NCI-H1436 treated with DMSO at 0.1 percent for 48 hours (cell line): Measurements from ENCODE around the gene BDKRB2.
"Not testable (repeated sequence)": the region's sequence is repeated elsewhere in the genome, so short reads cannot be mapped to it uniquely, and the experiment has no call there.

Experiments
- DNase-seq: peaks from one replicate; lab custom pipeline; 2025; lab: John Stamatoyannopoulos, UW

BDKRB2 gene

GRCh38 chr14:96225213-96225612 lies 20.6 kb downstream of the BDKRB2 start:
- DNase-seq, result no peak

GRCh38 chr14:96225745-96226151 lies 21.1 kb downstream of the BDKRB2 start:
- no peak for DNase-seq

- no peak for DNase-seq
Measured at GRCh38 chr14:96227428-96227827, 22.8 kb downstream of the BDKRB2 start.

DNA sequence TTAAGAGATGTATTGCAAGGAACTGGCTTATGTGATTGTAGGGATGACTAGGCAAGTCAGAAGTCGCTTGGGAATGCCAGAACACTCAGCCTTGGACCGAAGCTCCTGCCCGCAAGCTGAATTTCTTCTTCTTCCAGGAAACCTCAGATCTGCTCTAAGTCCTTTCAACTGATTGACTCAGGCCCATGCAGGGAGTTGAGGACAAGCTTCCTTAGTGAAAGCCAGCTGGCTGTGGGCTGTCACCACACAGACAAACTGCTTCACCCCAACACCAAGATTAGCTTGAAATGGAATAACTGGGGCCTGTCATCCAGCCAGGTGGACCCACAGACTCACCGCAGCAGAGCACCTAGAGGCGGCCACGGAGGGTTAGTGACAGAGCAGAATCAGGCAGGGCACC lies 24.7 kb downstream of the BDKRB2 start:
- DNase-seq, result no peak

GRCh38 chr14:96231056-96231455 lies 26.4 kb downstream of the BDKRB2 start:
- DNase-seq, result no peak

DNA sequence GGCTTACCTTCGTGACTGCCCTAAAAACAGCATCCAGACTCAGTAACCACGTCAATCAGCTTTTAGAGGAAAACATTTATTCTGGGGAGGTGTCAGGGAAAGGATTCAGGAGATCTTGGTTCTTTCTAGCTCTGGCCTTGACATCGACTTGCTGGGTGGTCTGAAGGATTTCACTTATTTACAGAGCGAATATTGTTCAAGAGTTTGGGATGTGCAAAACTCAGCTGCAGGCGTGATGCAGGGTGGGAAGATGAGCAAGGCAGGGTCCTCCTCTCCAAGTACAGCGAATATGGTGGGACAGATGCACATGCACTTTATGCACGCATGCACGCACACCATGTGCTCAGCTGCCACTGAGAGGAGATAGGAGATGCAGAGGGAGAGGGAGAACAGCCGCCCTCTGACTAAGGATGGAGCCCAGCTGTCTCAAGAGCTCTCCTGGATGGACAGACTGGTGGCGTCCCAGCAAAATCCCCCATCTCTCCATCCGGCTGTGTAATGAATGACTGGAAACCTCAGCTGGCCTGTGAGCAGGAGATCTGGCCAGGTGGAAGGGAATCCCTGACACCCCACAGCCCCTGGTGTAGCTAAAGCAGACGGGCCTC lies 27.0 kb downstream of the BDKRB2 start:
- no peak for DNase-seq

DNA sequence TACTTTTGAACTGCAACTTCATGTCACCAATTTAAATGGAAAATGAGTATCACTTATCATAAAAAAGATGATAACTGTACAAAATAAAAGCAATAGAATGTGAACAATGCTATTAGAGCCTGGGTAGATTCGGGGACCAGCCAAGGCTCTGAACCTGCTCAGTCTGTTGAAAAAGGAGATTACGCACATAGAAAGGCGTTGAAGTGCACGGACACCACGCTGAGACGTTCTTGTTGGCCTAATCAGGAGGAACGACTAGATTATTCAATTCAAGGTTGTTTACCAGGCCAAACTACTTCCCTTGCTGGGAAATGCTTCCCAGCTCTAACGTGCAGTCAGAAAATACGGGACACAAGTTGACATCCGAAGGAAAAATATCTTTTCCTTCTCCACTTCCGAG lies 27.9 kb downstream of the BDKRB2 start:
- no peak for DNase-seq

- no peak for DNase-seq
Measured at GRCh38 chr14:96233661-96234060, 29.0 kb downstream of the BDKRB2 start.

- no peak for DNase-seq
Measured at GRCh38 chr14:96235426-96235825, 30.8 kb downstream of the BDKRB2 start.

- no peak for DNase-seq
Measured at GRCh38 chr14:96237641-96238040, 33.0 kb downstream of the BDKRB2 start.

DNA sequence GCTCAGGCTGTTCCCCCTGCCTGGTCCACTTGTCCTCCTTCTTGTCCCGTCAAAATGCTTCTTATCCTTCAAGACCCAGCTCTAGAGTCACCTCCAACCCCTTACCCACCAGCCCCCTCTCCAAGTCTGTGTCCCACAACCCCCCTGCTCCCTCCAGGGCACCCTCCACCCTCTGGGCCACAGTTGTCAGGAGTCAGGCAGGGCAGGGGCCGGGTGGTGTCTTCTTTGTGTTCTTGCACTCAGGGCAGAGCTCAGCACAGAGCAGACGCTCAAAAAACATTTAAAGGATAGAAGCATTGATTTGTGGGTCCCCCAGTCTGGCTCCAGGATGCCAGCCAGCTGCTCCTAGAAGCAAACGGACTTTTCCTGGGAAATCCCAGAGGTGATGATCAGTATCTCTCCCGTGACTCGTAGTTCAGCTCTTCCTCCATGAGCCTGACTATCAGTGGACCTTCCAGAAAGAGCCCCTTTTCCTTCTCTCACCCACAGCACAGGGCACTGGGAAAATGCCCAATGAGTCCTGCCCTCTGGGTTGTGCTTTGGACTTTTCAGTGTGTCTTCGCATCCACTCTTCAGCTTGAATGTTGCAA lies 34.1 kb downstream of the BDKRB2 start:
- no peak for DNase-seq

- DNase-seq, result no peak
Measured at GRCh38 chr14:96239711-96240141, 35.1 kb downstream of the BDKRB2 start.

GRCh38 chr14:96240641-96241040 lies 36.0 kb downstream of the BDKRB2 start:
- DNase-seq, result no peak

DNA sequence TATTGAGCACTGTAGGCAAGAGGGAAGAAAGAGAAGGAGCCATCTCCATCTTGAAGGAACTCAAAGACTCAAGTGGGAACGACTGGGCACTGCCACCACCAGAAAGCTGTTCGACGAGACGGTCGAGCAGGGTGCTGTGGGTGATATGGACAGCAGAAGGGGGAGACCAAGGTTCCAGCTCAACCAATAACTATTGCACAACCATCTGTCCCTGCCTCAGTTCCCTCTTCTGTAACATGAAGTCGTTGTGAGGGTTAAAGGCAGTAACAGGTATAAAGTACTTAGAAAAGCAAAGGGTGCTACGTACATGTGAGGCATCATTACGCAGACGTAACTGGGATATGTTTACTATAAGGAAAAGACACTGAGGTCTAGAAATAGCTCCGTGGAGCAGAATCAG lies 37.5 kb downstream of the BDKRB2 start:
- no peak for DNase-seq

GRCh38 chr14:96243785-96244184 lies 39.1 kb downstream of the BDKRB2 start:
- DNase-seq, result no peak

- DNase-seq, result not testable (repeated sequence)
Measured at GRCh38 chr14:96245074-96245473, 40.4 kb downstream of the BDKRB2 start.

- no peak for DNase-seq
Measured at GRCh38 chr14:96245710-96246538, 41.3 kb downstream of the BDKRB2 start.

GRCh38 chr14:96246539-96246847 lies 41.9 kb downstream of the BDKRB2 start:
- no peak for DNase-seq

DNA sequence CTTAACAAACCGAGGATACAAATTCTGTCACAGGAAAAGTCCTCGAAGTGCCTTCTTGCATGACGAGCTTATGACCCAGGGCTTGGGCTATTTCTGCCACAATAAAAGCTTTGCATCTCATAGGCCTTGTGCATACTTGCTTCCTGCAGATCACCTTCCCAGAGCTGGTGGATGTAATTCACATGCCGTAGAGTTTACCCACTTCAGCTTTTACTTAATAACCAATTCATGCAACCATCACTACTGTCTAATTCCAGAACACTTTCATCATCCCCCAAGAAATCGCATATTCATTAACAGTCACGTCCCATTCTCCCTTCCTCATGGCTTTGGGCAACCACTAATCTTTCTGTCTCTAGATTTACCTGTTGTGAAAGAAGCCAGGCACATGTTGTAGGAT lies 42.4 kb downstream of the BDKRB2 start:
- DNase-seq, result no peak

- no peak for DNase-seq
Measured at GRCh38 chr14:96249029-96249428, 44.4 kb downstream of the BDKRB2 start.

DNA sequence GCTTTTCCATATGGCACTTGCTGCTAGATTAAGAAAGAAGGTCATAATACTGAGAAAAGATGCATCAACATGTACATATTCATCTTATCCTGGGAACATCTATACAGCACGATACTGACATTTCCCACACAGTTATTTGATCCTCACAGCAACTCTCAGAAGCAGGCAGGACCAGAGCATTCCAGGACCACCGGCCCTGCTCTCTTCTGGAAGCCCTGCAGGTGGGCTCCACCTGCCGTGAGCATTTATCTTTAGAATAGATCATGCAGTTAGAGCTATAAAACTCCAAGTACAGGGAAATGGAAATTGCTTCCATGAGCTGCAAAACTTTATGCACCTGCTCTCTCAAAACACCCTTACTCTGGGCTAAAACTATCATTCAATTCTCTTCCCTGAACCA lies 45.8 kb downstream of the BDKRB2 start:
- no peak for DNase-seq

DNA sequence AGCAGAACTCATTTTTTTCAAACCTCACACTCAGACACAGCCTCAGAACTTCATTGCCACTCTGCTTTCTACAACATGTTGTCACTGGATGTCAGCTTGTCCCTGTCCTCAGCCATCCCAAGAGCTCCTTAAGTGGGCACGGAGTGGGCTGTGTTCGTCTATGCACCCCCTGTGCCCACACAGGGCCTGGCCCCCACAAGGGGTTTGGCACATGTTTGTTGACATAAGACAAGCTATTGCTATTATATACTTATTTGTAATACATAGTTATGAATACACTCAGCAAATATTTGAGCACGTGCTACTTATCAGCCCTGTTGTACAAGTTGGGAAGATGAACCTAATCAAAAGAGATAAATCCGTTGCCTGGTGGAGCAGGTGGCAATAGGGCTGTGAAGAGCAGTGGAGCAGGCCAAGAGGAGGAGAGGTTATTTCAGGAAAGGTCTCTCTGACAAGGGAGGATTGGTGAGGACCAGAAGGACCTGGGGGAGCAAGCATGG lies 47.1 kb downstream of the BDKRB2 start:
- no peak for DNase-seq

DNA sequence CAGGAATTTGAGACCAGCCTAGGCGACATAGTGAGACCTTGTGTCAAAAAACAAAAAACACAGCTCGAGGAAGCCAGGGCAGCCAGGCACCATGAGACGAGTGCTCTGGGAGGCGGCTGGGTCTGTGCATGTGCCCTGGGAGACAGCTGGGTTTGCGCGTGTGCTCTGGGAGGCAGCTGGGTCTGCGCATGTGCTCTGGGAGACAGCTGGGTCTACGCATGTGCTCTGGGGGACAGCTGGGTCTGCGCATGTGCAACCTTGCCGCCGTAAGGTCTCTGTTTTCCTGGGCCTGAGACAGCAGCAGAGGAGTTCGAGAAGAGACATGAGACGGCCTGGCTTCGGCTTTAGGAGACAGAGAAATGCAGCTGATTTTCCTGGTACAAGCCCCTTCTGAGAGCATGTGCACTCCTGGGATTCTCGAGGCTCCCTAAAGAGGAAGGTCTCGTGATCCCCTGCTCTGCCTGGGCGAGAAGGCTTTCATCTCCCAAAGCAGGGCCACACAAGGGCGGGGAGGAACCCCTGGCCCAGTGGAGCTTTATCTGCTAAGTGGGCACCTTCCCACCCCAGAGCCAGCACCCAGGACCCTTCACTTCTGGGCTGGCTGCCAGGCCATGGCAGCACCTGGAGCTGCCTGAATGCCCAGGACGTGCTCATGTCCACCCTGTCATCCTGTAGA lies 47.8 kb downstream of the BDKRB2 start:
- DNase-seq, result no peak
